Cardiac muscle cell (in vitro differentiated cells and primary cell): ENCODE data around the gene MTHFSD. TPM values are rescaled to one million over a fixed set of nuclear protein-coding genes. Genes with fewer than 3 reads are reported as not detected.

Experiments used
- DNase-seq, 2 donors: peaks; one replicate each; pipeline versions ENCODE4 v3.0.0 to v3.0.0-alpha.2; 2010 to 2017; ENCODE audit warnings: low read depth in 1 of 2, low spot score in 1 of 2
- H3K27ac ChIP-seq: fragments of 200-600 bp; sonication (generic); 2 replicates; pipeline ENCODE4 v1.5.1; 2016
- H3K27me3 ChIP-seq: fragments of 200-600 bp; sonication (generic); 2 replicates; pipeline ENCODE4 v1.6.0; 2016; ENCODE audit warnings: control low read depth
- H3K36me3 ChIP-seq: fragments of 200-600 bp; sonication (generic); 2 replicates; pipeline ENCODE4 v1.5.1; 2016; ENCODE audit warnings: control low read depth
- H3K4me1 ChIP-seq: fragments of 200-600 bp; sonication (generic); 2 replicates; pipeline ENCODE4 v1.8.1; 2017; ENCODE audit warnings: low read depth, mild to moderate bottlenecking, mixed run types
- H3K4me3 ChIP-seq: fragments of 200-600 bp; sonication (generic); 2 replicates; pipeline ENCODE4 v1.5.1; 2016; ENCODE audit warnings: mild to moderate bottlenecking
- H3K9me3 ChIP-seq: fragments of 200-600 bp; sonication (generic); 2 replicates; pipeline ENCODE4 v1.5.1; 2017; ENCODE audit warnings: low read depth, mild to moderate bottlenecking, control low read depth
- CTCF ChIP-seq: IDR thresholded peaks from 2 replicates; pipeline ENCODE4 v1.5.1; 2012; ENCODE audit warnings: low read depth, mild to moderate bottlenecking, low read length
- polyA plus RNA-seq: library from polyadenylated mRNA; unstranded; fragments of >200 nt; fragmentation: Nextera tagmentation; extraction: Ambion mirVana; gene quantifications from 2 replicates; pipeline ENCODE4 v1.2.1, GENCODE V29; 2016
- total RNA-seq: library from RNA; depleted of rRNA; stranded (reverse); fragments of >200 nt; gene quantifications from 2 replicates; pipeline ENCODE4 v1.2.3, GENCODE V29; 2016

The MTHFSD gene
- total and polyA plus RNA-seq, 2 experiments from 2014 or later = 23.0 to 36.0 TPM

DNA sequence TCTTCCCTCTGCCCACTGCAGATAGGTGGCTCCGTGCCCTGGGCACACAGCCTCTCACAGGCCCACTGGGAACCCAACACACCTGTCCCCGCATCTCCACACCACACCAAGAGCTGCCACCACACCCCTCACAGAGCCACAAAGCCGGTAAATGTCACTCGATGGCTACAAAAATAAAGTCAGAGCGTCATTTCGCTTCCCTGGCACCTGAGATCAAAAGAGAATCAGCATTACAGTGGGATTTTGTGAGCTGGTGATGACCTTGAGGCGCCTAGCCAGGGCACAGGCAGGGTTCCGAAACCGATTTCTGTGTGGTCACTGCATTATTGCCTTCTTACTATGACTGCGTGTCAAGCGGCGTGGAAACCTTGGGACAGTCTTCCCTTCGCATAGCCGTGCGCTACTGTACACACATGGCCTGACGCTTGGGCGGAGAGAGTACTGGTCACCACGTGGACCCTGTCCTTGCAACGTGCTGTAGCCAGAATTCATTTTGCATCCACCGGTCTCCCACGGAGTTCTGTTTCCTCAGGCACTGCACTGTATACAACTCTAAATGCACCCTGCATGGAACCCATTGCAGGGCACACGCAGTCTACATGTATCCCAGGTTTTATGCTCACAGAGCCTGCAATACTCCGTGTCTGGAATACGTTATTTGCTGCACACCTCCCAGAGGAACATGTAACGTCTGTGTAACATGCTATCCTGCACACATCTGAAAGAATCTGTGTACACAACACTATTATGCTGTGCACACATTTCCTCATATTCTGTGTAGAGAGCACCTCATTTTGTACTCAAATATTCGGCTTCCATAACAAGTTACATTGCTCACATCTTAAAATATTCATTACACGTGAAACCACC, 50.5 kb downstream of the MTHFSD start:
- no peak for DNase-seq
- Histone ChIP-seq H3K36me3 (no peaks in the 10 kb centered on the region), H3K4me3 (no peak overlapping the region), H3K27ac (no peak overlapping the region), H3K9me3 (no peaks in the 10 kb centered on the region), H3K27me3 (peaks cover 100% of the 10 kb centered on the region), H3K4me1 (no peaks in the 10 kb centered on the region)
- TF ChIP-seq CTCF = no peak

DNA sequence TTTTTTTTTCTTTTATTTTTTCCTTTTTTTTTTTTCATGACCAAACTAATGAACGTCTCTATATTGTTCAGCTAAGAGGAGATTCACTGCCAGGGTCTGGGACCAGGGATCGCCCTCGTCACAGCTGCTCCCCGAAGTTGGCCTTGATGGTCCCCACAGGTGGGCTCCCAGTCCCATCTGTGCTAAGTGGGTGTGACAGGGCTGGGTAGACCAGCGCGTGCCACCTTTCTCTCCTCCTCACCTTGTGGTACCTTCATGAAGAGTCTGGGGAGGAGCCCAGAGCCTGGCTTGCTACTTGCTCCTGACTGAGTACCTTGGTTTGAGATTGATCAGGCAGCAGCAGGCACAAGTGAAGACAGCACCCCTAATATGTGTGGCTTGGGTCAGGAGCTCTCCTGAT, 51.2 kb downstream of the MTHFSD start:
- Histone ChIP-seq H3K36me3 (no peaks in the 10 kb centered on the region), H3K4me3 (no peak overlapping the region), H3K4me1 (peaks cover 4% of the 10 kb centered on the region), H3K27ac (no peak overlapping the region), H3K27me3 (peaks cover 100% of the 10 kb centered on the region), H3K9me3 (no peaks in the 10 kb centered on the region)
- TF ChIP-seq CTCF = no peak
- no peak for DNase-seq

- H3K27me3 ChIP-seq = peaks cover 100% of the 10 kb centered on the region
- DNase-seq = no peak
- H3K27ac ChIP-seq = no peak overlapping the region
- H3K9me3 ChIP-seq = no peaks in the 10 kb centered on the region
- peaks cover 9% of the 10 kb centered on the region for H3K4me1 ChIP-seq
- no peak for TF ChIP-seq CTCF
- no peak overlapping the region for H3K4me3 ChIP-seq
- H3K36me3 ChIP-seq = no peaks in the 10 kb centered on the region
Observed at GRCh38 chr16:86502856-86503748, 51.9 kb downstream of the MTHFSD start.

DNA sequence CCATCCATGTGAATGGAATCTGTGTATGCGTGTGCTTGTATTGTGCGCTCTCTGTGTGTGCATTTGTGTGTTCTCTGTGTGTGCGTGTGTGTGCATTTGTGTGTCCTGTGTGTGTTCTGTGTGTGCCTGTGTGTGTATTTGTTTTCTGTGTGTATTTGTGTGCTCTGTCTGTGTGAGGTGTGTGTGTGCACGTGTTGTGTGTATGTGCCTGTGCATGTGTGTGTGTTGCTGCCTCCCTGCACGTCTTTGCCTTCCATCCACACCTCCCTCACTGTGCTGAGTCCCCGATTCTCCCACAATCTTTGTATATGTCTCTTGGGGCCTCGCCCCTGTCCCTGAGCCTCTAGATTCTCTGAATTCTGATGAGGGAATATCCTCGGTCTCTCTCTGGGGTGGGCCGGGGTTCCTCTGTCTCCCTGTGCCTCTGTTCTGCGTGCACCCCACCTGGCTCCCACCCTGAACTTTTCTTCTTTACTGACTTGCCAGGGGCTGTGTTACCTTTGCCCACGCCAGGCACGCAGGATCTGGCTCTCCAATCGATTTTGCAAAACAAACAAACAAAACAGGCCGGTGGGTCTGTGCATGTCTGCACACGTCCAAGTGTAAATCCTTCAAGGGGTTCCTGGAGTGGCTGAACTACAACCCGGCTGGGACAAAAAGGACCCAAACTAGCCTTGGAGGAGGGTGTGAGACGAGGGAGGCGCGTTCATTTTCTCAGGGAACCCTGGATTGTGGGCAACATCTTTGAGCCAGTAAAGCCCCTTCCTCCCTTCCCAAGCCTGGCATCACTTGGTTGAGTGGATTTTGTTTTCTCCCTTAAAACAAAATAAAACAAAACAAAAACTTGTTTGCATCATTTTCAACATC, 52.8 kb downstream of the MTHFSD start:
- Histone ChIP-seq H3K27ac (no peak overlapping the region), H3K27me3 (peaks cover 100% of the 10 kb centered on the region), H3K4me3 (no peak overlapping the region), H3K4me1 (peaks cover 12% of the 10 kb centered on the region), H3K9me3 (no peaks in the 10 kb centered on the region), H3K36me3 (no peaks in the 10 kb centered on the region)
- no peak for DNase-seq
- TF ChIP-seq CTCF = no peak
